Effector memory CD4-positive, alpha-beta T cell (primary cell): ENCODE data around the gene RSU1.
A peak's percentile ranks its signal among the peaks of the same experiment; 100 is the strongest.

Source experiments
- DNase-seq, 3 donors: peaks; one replicate each; pipeline ENCODE4 v3.0.0-alpha.2; 2020
- H3K27ac ChIP-seq: 2 replicates; pipeline ENCODE4 v1.7.0; 2013; ENCODE audit warnings: mild to moderate bottlenecking, low read length, moderate library complexity; ENCODE audit not compliant: insufficient read depth, poor library complexity, severe bottlenecking
- H3K27me3 ChIP-seq: replicated peaks from 2 replicates; pipeline ENCODE4 v1.7.0; 2013; ENCODE audit warnings: mild to moderate bottlenecking, low read length; ENCODE audit not compliant: insufficient read depth, control insufficient read depth, poor library complexity, severe bottlenecking
- H3K36me3 ChIP-seq: 2 replicates; pipeline ENCODE4 v1.7.0; 2013; ENCODE audit warnings: mild to moderate bottlenecking, low read length, moderate library complexity; ENCODE audit not compliant: control insufficient read depth, insufficient read depth
- H3K4me1 ChIP-seq: 2 replicates; pipeline ENCODE4 v1.7.0; 2013; ENCODE audit warnings: low read length, mild to moderate bottlenecking; ENCODE audit not compliant: control insufficient read depth, insufficient read depth, poor library complexity, severe bottlenecking
- H3K4me3 ChIP-seq: 2 replicates; pipeline ENCODE4 v1.7.0; 2013; ENCODE audit warnings: low read length, low read depth, mild to moderate bottlenecking; ENCODE audit not compliant: insufficient read depth, poor library complexity, severe bottlenecking
- H3K9me3 ChIP-seq: 2 replicates; pipeline ENCODE4 v1.7.0; 2013; ENCODE audit warnings: mild to moderate bottlenecking, low read length, moderate library complexity; ENCODE audit not compliant: control insufficient read depth

RSU1 gene

DNA sequence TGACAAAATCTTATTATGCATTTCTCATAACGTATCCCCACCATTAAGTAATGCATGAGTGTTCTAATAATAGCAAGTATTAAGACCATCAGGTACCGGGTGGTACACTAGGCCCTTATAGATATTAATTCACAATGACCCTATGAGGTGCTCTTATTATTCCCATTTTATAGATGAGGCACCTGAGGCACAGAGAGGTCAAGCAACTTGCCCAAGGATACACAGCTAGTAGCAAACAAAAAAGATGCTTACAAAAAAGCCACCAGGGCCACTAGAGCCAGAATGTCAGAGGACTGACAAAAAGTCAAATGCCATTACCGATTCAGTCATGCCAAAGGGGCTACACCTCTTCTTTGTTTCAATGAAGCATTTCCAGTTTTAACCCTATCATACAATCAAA is 5.9 kb downstream of the RSU1 start:
- no peaks in the 10 kb centered on the region for H3K36me3 ChIP-seq
- no peak for DNase-seq
- H3K9me3 ChIP-seq = no peaks in the 10 kb centered on the region
- peaks cover 4% of the 10 kb centered on the region for H3K4me1 ChIP-seq
- no peaks in the 10 kb centered on the region for H3K27me3 ChIP-seq
- no peak overlapping the region for H3K4me3 ChIP-seq
- H3K27ac ChIP-seq = no peak overlapping the region

DNA sequence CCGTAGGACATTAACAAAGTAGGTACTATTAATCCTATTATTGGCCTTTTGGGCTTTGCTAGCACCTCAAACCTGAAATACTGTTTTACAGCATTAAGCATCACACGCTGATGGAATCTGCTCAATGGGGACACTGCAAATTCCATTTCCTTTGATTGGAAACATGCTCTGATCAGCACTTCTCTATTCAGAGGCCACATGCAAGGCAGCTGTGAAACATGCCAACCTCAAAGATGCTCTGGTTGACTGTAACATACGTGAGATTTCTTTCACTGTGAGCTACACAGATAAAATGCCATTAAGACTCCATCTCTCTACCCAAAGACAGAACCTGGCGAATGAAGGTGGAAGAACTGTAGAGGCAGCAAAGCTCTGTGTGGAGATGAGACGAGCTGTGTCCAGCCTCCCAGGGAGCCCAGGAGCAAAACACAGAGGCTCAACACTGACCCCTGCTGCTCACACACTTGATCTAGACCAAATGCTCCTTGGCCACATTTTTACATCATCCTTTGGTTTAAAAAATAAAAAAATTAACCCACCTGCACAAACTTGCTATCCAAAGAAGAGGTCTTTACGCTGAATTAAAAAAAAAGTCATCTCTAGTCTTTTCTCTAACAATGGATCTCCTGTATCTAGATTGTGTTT is 8.0 kb downstream of the RSU1 start:
- Histone ChIP-seq H3K36me3 (no peaks in the 10 kb centered on the region), H3K9me3 (no peaks in the 10 kb centered on the region), H3K27ac (no peak overlapping the region), H3K4me1 (no peaks in the 10 kb centered on the region), H3K27me3 (no peaks in the 10 kb centered on the region), H3K4me3 (no peak overlapping the region)
- DNase-seq = peak in 2 of 3 donors; percentile 15 to 28

DNA sequence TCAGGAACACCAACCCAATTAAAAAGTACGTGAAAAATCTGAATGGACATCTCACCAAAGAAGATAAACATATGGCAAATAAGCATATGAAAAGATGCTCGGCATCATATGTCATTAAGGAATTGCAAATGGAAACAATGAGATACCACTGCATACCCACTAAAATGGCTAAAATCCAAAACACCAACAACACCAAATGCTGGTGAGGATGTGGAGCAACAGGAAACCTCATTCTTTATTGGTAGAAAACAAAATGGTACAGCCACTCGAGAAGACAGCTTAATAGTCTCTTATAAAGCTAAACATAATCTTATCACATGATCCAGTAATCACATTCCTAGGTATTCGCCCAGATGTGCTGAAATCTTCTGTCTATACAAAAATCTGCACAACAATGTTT is 13.1 kb downstream of the RSU1 start:
- Histone ChIP-seq H3K27ac (no peak overlapping the region), H3K9me3 (no peaks in the 10 kb centered on the region), H3K36me3 (no peaks in the 10 kb centered on the region), H3K27me3 (no peaks in the 10 kb centered on the region), H3K4me3 (no peak overlapping the region), H3K4me1 (no peaks in the 10 kb centered on the region)
- DNase-seq = no peak

DNA sequence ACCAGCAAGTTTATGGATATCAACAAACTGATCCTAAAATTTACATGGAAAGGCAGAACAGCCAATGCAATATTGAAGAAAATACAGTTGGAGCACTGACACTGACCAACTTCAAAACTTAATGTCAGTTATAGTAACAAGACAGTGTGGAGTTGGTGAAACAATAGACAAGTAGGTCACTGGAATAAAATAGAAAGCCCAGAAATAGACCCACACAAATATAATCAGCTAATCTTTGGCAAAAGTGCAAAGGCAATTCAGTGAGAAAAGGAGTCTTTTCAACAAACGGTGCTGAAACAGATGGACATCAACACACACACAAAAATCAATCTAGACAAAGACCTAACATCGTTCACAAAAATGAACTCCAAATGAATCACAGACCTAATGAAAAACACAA is 13.8 kb downstream of the RSU1 start:
- Histone ChIP-seq H3K27ac (no peak overlapping the region), H3K4me3 (no peak overlapping the region)
- DNase-seq = no peak

DNA sequence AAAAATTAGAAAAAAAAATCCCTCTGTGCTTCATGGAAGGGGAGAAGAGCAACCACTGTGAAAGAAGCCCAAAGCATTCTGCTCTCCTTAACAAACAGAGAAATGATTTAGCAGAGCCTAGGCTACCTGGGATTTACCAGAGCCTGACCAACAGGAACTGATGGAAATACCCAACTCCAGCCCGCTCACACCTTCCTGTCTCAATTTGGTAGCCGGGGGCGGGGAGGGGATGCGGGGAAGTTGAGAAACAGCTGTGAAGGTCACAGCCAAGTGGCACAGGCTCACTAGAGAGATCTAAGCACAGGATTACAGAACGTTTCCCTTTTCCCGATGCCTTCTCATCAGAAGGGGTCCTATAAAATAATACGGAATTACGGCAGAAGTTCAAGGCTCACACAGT is 17.6 kb downstream of the RSU1 start:
- Histone ChIP-seq H3K27me3 (no peaks in the 10 kb centered on the region), H3K36me3 (no peaks in the 10 kb centered on the region), H3K4me1 (no peaks in the 10 kb centered on the region), H3K27ac (no peak overlapping the region), H3K9me3 (no peaks in the 10 kb centered on the region), H3K4me3 (no peak overlapping the region)
- DNase-seq = no peak

More for the DNA sequence above, 13.8 kb downstream of the RSU1 start:
- no peaks in the 10 kb centered on the region for H3K4me1 ChIP-seq
- no peaks in the 10 kb centered on the region for H3K27me3 ChIP-seq
- no peaks in the 10 kb centered on the region for H3K36me3 ChIP-seq
- H3K9me3 ChIP-seq = no peaks in the 10 kb centered on the region

DNA sequence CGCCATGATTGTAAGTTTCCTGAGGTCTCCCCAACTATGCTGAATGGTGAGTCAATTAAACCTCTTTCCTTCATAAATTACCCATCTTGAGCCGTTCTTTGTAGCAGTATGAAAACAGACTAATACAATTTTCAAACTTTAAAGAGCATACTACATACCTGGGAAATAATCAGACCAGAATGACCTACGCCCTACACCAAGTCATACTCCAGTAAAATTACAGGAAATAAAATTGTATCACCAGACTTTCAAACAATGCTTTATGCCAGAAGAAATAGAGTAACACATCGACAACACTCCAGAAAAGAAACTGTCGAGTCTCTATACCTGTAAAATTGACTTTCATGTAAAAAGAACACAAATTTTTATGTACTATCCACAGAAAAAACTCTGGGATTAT is 18.7 kb downstream of the RSU1 start:
- no peaks in the 10 kb centered on the region for H3K9me3 ChIP-seq
- no peak overlapping the region for H3K4me3 ChIP-seq
- no peaks in the 10 kb centered on the region for H3K36me3 ChIP-seq
- no peak overlapping the region for H3K27ac ChIP-seq
- H3K27me3 ChIP-seq = no peaks in the 10 kb centered on the region
- no peaks in the 10 kb centered on the region for H3K4me1 ChIP-seq
- no peak for DNase-seq

DNA sequence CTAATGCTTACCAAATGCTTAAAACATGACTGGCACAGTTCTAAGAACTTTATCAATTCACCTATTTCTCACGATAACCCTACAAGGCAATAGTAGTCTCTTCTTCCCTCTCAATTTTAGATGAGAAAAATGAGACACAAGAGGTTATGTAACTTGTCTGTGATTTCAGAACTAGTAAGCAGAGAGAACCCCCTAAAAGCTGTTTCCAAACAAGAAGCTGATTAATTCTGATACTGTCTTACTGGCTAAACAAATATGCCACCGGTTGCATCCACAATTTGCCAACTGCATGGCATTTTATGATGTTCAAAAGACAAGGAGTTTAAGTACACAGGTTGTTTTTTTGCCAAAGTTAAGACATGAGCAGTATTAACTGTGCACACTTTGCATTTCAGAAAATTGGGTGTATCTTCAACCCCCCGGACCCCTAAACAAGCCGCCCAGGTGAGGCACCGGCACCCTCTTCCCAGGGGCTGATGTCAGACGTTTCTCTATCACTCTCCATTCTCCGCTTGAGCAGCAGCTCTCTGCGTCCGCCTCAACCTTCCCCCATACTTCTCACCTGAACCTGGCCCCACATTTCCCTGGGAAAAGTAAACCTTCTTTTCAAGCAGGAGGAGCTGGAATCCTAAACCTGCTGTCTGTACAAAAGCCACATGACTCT is 21.7 kb downstream of the RSU1 start:
- Histone ChIP-seq H3K9me3 (no peaks in the 10 kb centered on the region), H3K27me3 (no peaks in the 10 kb centered on the region), H3K27ac (no peak overlapping the region), H3K4me3 (no peak overlapping the region), H3K4me1 (no peaks in the 10 kb centered on the region), H3K36me3 (no peaks in the 10 kb centered on the region)
- no peak for DNase-seq

DNA sequence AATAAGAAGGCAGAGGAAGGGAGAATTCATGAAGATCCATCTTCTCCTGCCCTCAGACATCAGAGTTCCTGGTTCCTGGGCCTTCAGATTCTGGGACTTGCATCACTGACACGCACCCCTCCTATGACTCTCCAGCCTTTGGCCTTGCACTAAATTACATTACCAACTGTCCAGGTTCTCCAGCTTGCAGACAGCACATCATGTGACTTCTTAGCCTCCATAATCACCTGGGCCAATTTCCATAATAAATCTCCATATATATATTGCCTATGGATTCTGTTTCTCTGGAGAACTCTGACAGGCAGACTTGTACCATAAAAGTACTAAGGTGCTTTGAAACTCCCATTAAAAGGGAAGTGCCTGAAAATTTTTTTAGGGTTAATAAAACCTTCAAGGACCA is 23.2 kb downstream of the RSU1 start:
- Histone ChIP-seq H3K27me3 (no peaks in the 10 kb centered on the region), H3K9me3 (no peaks in the 10 kb centered on the region), H3K36me3 (no peaks in the 10 kb centered on the region), H3K27ac (no peak overlapping the region), H3K4me1 (no peaks in the 10 kb centered on the region), H3K4me3 (no peak overlapping the region)
- no peak for DNase-seq

DNA sequence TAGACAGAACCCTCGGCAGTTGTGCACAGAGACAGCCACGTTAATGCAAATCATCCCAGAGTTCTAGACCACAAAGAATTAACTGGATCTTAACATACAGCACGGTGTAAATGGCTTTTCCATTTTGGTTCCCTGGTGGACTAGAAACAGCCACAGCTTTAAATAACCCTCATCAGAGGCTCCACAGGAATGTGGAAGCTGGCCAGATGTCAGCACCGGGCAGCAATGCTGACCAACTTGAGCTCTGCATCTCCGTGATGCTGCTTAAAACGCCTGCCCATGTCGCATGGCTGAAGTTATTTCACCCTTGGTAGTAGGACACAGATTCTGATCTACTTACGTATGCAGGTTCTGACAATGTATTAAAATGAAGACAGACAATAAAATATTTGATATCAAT is 24.5 kb downstream of the RSU1 start:
- no peak for DNase-seq
- Histone ChIP-seq H3K36me3 (no peaks in the 10 kb centered on the region), H3K4me1 (peaks cover 12% of the 10 kb centered on the region), H3K27ac (no peak overlapping the region), H3K4me3 (no peak overlapping the region), H3K27me3 (no peaks in the 10 kb centered on the region), H3K9me3 (no peaks in the 10 kb centered on the region)

DNA sequence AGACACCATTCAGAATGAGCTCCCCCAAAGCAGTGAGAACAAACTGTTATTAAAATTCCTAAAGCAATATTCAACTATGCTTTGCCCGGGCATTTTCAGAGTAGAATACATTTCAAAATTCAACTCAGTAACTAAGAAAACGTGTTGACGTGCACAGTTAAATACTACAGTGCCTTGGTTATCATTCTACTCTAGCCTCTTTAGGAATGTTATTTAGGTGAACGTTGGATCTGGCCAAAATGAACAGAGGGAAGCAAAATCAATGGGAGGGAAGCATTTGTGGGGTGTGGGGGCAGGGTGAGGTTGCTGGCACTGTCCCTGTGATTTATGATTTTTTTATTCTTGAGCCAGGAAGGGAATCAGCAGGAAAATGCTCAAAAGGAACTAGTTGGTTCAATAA is 27.5 kb downstream of the RSU1 start:
- no peak for DNase-seq
- Histone ChIP-seq H3K27ac (no peak overlapping the region), H3K4me3 (no peak overlapping the region), H3K4me1 (peaks cover 19% of the 10 kb centered on the region), H3K9me3 (no peaks in the 10 kb centered on the region), H3K36me3 (no peaks in the 10 kb centered on the region), H3K27me3 (no peaks in the 10 kb centered on the region)
